ENCODE results near the gene SCN3A.

GRCh38 chr2:165083326-165083725, 120.5 kb downstream of the SCN3A start:
- TF ChIP-seq, protein P1, sequence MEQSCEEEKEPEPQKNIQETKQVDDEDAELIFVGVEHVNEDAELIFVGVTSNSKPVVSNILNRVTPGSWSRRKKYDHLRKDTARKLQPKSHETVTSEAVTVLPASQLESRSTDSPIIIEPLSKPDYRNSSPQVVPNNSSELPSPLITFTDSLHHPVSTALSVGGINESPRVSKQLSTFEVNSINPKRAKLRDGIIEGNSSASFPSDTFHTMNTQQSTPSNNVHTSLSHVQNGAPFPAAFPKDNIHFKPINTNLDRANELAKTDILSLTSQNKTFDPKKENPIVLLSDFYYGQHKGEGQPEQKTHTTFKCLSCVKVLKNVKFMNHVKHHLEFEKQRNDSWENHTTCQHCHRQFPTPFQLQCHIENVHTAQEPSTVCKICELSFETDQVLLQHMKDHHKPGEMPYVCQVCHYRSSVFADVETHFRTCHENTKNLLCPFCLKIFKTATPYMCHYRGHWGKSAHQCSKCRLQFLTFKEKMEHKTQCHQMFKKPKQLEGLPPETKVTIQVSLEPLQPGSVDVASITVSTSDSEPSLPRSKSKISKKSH (CRISPR knock-in tag; IDR thresholded peaks at IDR 0.05; ENCODE audit: borderline replicate concordance) = no peak
- TF ChIP-seq ZNF18 (CRISPR knock-in tag; IDR thresholded peaks at IDR 0.05; ENCODE audit: insufficient replicate concordance) = no peak

Measured in HepG2 (cell line).